ENCODE data around the gene TMEM131.
"Not testable (repeated sequence)": the region's sequence is repeated elsewhere in the genome, so short reads cannot be mapped to it uniquely, and the experiment has no call there.

TMEM131 gene

GRCh38 chr2:97995734-97996624, at the start of gene TMEM131:
Gene TMEM131, minus strand, starts transcription at chr2:97995948. Its CDS starts 286 bp downstream, at chr2:97995662.
- peak; percentile 95 for DNase-seq (ENCODE audit: low spot score)

GRCh38 chr2:98044730-98045129, 49.0 kb upstream of the TMEM131 start:
- not testable (repeated sequence) for DNase-seq (ENCODE audit: low spot score)

GRCh38 chr2:98043101-98043500, 47.4 kb upstream of the TMEM131 start:
- DNase-seq (ENCODE audit: low spot score): no peak

- DNase-seq (ENCODE audit: low spot score): no peak
Observed at GRCh38 chr2:98040331-98040939, 44.7 kb upstream of the TMEM131 start.

- no peak for DNase-seq (ENCODE audit: low spot score)
Observed at GRCh38 chr2:98039085-98039756, 43.5 kb upstream of the TMEM131 start.

- DNase-seq (ENCODE audit: low spot score): no peak
Observed at GRCh38 chr2:98037666-98038336, 42.1 kb upstream of the TMEM131 start.

GRCh38 chr2:98037206-98037605, 41.5 kb upstream of the TMEM131 start:
- DNase-seq (ENCODE audit: low spot score): no peak

GRCh38 chr2:98036349-98037000, 40.7 kb upstream of the TMEM131 start:
- no peak for DNase-seq (ENCODE audit: low spot score)

- no peak for DNase-seq (ENCODE audit: low spot score)
Observed at GRCh38 chr2:98034745-98035144, 39.0 kb upstream of the TMEM131 start.

GRCh38 chr2:98032086-98032485, 36.3 kb upstream of the TMEM131 start:
- no peak for DNase-seq (ENCODE audit: low spot score)

- DNase-seq (ENCODE audit: low spot score): no peak
Observed at GRCh38 chr2:98029718-98030222, 34.0 kb upstream of the TMEM131 start.

- no peak for DNase-seq (ENCODE audit: low spot score)
Observed at GRCh38 chr2:98028931-98029717, 33.4 kb upstream of the TMEM131 start.

- no peak for DNase-seq (ENCODE audit: low spot score)
Observed at GRCh38 chr2:98028101-98028561, 32.4 kb upstream of the TMEM131 start.

GRCh38 chr2:98027538-98027937, 31.8 kb upstream of the TMEM131 start:
- no peak for DNase-seq (ENCODE audit: low spot score)

- DNase-seq (ENCODE audit: low spot score): no peak
Observed at GRCh38 chr2:98026927-98027522, 31.3 kb upstream of the TMEM131 start.

GRCh38 chr2:98026292-98026691, 30.5 kb upstream of the TMEM131 start:
- no peak for DNase-seq (ENCODE audit: low spot score)

- no peak for DNase-seq (ENCODE audit: low spot score)
Observed at GRCh38 chr2:98025481-98026037, 29.8 kb upstream of the TMEM131 start.

GRCh38 chr2:98022067-98022466, 26.3 kb upstream of the TMEM131 start:
- not testable (repeated sequence) for DNase-seq (ENCODE audit: low spot score)

- no peak for DNase-seq (ENCODE audit: low spot score)
Observed at GRCh38 chr2:98020992-98021713, 25.4 kb upstream of the TMEM131 start.
